Naive thymus-derived CD8-positive, alpha-beta T cell (primary cell): ENCODE data around the gene GARIN1A. TPM values are rescaled to one million over a fixed set of nuclear protein-coding genes. Genes with fewer than 3 reads are reported as not detected.
"Not testable (repeated sequence)": the region's sequence is repeated elsewhere in the genome, so short reads cannot be mapped to it uniquely, and the experiment has no call there.

ENCODE experiments used
- ATAC-seq, 2 donors: fragments of 150-1000 bp; cut with Tn5 transposase in 1 of 2; sonication (Bioruptor Pico), chemical (Tn5 transposase) in 1 of 2; 1 replicate in 1 of 2; 2 replicates in 1 of 2; pipeline ENCODE4 v1.10.0; 2021; ENCODE audit warnings: mild to moderate bottlenecking in 2 of 2, moderate library complexity in 2 of 2
- POLR2A ChIA-PET: fragments of 350-600 bp; sonication (Branson Sonifier 250); formaldehyde crosslinking; loops from one replicate; lab custom pipeline; 2021; ENCODE audit warnings: antibody characterized with exemption; lab: Charles Lee
- DNase-seq, 10 donors: peaks; one replicate each; pipeline versions ENCODE4 v3.0.0 to v3.0.0-alpha.2; 2020 to 2022
- H3K27ac Mint-ChIP-seq, 10 donors: one replicate each; pipeline ENCODE4 v1.8.0; 2020 to 2022; ENCODE audit warnings: mild to moderate bottlenecking in 10 of 10, mixed read lengths in 10 of 10, moderate library complexity in 4 of 10, inconsistent platforms in 1 of 10
- H3K27me3 Mint-ChIP-seq, 5 donors: one replicate each; pipeline ENCODE4 v1.8.0; 2021 to 2022; ENCODE audit warnings: mixed read lengths in 5 of 5
- H3K36me3 Mint-ChIP-seq, 3 donors: one replicate each; pipeline ENCODE4 v1.8.0; 2020 to 2022; ENCODE audit warnings: mixed read lengths in 3 of 3, mild to moderate bottlenecking in 2 of 3, inconsistent platforms in 1 of 3
- H3K4me1 Mint-ChIP-seq, 4 donors: one replicate each; pipeline ENCODE4 v1.8.0; 2021 to 2022; ENCODE audit warnings: mixed read lengths in 4 of 4
- H3K4me3 Mint-ChIP-seq, 10 donors: one replicate each; pipeline ENCODE4 v1.8.0; 2020 to 2022; ENCODE audit warnings: mild to moderate bottlenecking in 10 of 10, mixed read lengths in 10 of 10, moderate library complexity in 6 of 10, inconsistent platforms in 1 of 10
- H3K9me3 Mint-ChIP-seq, 9 donors: one replicate each; pipeline ENCODE4 v1.8.0; 2020 to 2022; ENCODE audit warnings: mixed read lengths in 9 of 9, mild to moderate bottlenecking in 3 of 9, inconsistent platforms in 1 of 9, moderate library complexity in 1 of 9
- polyA plus RNA-seq, 3 donors: library from polyadenylated mRNA; unstranded; fragments of 300-500 nt; fragmentation: Illumina TruSeq; gene quantifications; one replicate each; pipeline ENCODE4 v1.2.3, GENCODE V29; 2021
- total RNA-seq, 8 experiments: library from RNA in 2 of 8; stranded (reverse) in 2 of 8; gene quantifications; one replicate each; pipeline ENCODE4 v1.2.3 and lab custom pipeline; 2021 to 2026

GARIN1A gene
- total RNA-seq (1 to 10 TPM; 2.9 to 3.6 TPM), polyA plus RNA-seq (under 1 TPM in 2 of 3 donors, not detected in 1; 0.02 to 0.09 TPM), total RNA-seq (lab: John Stamatoyannopoulos, UW) (0.98 to 3.4 (median 2.1) reads per million in 6 experiments)

GRCh38 chr7:128671992-128672391, at the start of gene GARIN1A:
Gene GARIN1A (plus strand): TSS chr7:128672292. CDS start chr7:128672398, 106 bp downstream.
- DNase-seq = no peak
- Mint-ChIP-seq H3K36me3 (no peaks in the 10 kb centered on the region), H3K4me1 (peaks cover 0 to 11% (median 8%) of the 10 kb centered on the region in 4 donors), H3K9me3 (no peaks in the 10 kb centered on the region), H3K4me3 (no peak within 1 kb of the TSS), H3K27ac (peak within 1 kb of the TSS in 1 of 10 donors; percentile 63), H3K27me3 (peaks cover 0 to 11% (median 6%) of the 10 kb centered on the region in 5 donors)
- ATAC-seq = no peak
- POLR2A ChIA-PET = no interaction called here

- not testable (repeated sequence) for ATAC-seq, H3K27ac Mint-ChIP-seq, H3K4me3 Mint-ChIP-seq, H3K27me3 Mint-ChIP-seq, H3K4me1 Mint-ChIP-seq, H3K9me3 Mint-ChIP-seq, DNase-seq
- POLR2A ChIA-PET = interaction anchor here (0.7 kb wide), 1 partner anchor 518 kb away, joined by 6 read pairs; no protein-coding TSS in a partner anchor
- H3K36me3 Mint-ChIP-seq = peaks cover 0 to 83% (median 24%) of the 10 kb centered on the region in 3 donors
Observed at GRCh38 chr7:128627124-128627523, 45.0 kb upstream of the GARIN1A start.

- peak overlapping the region in 3 of 10 donors; percentile 7 to 78 (median 56) for H3K27ac Mint-ChIP-seq
- H3K4me3 Mint-ChIP-seq, POLR2A ChIA-PET, H3K9me3 Mint-ChIP-seq, ATAC-seq, H3K4me1 Mint-ChIP-seq, DNase-seq, H3K27me3 Mint-ChIP-seq: not testable (repeated sequence)
- H3K36me3 Mint-ChIP-seq = peaks cover 0 to 78% (median 18%) of the 10 kb centered on the region in 3 donors
Observed at GRCh38 chr7:128633915-128634314, 38.2 kb upstream of the GARIN1A start.

GRCh38 chr7:128645206-128645605, 26.9 kb upstream of the GARIN1A start:
- H3K9me3 Mint-ChIP-seq, POLR2A ChIA-PET, DNase-seq, H3K4me3 Mint-ChIP-seq, H3K27me3 Mint-ChIP-seq, H3K4me1 Mint-ChIP-seq, ATAC-seq: not testable (repeated sequence)
- Mint-ChIP-seq H3K36me3 (peaks cover 0 to 56% (median 3%) of the 10 kb centered on the region in 3 donors), H3K27ac (peak overlapping the region in 1 of 10 donors; percentile 59)

- H3K27ac Mint-ChIP-seq = peak overlapping the region in 3 of 10 donors; percentile 19 to 68 (median 29)
- H3K36me3 Mint-ChIP-seq = peaks cover 0 to 59% (median 3%) of the 10 kb centered on the region in 3 donors
- H3K4me1 Mint-ChIP-seq, H3K27me3 Mint-ChIP-seq, DNase-seq, POLR2A ChIA-PET, H3K9me3 Mint-ChIP-seq, ATAC-seq, H3K4me3 Mint-ChIP-seq: not testable (repeated sequence)
Observed at GRCh38 chr7:128645844-128646243, 26.2 kb upstream of the GARIN1A start.

- H3K27ac Mint-ChIP-seq, H3K27me3 Mint-ChIP-seq, POLR2A ChIA-PET, ATAC-seq, H3K9me3 Mint-ChIP-seq, DNase-seq, H3K4me3 Mint-ChIP-seq, H3K4me1 Mint-ChIP-seq: not testable (repeated sequence)
- peaks cover 0 to 62% (median 3%) of the 10 kb centered on the region in 3 donors for H3K36me3 Mint-ChIP-seq
Observed at GRCh38 chr7:128646877-128647276, 25.2 kb upstream of the GARIN1A start.

GRCh38 chr7:128651096-128651495, 21.0 kb upstream of the GARIN1A start:
- POLR2A ChIA-PET, H3K4me1 Mint-ChIP-seq, H3K4me3 Mint-ChIP-seq, H3K27me3 Mint-ChIP-seq, H3K27ac Mint-ChIP-seq, H3K9me3 Mint-ChIP-seq, ATAC-seq, DNase-seq: not testable (repeated sequence)
- H3K36me3 Mint-ChIP-seq = peaks cover 0 to 44% (median 0%) of the 10 kb centered on the region in 3 donors

GRCh38 chr7:128652606-128653005, 19.5 kb upstream of the GARIN1A start:
- H3K9me3 Mint-ChIP-seq, POLR2A ChIA-PET, DNase-seq, H3K4me3 Mint-ChIP-seq, ATAC-seq, H3K27ac Mint-ChIP-seq, H3K27me3 Mint-ChIP-seq, H3K4me1 Mint-ChIP-seq: not testable (repeated sequence)
- H3K36me3 Mint-ChIP-seq = peaks cover 0 to 37% (median 0%) of the 10 kb centered on the region in 3 donors

GRCh38 chr7:128653197-128653596, 18.9 kb upstream of the GARIN1A start:
- DNase-seq, H3K27ac Mint-ChIP-seq, H3K9me3 Mint-ChIP-seq, POLR2A ChIA-PET, H3K4me3 Mint-ChIP-seq, ATAC-seq, H3K27me3 Mint-ChIP-seq, H3K4me1 Mint-ChIP-seq: not testable (repeated sequence)
- peaks cover 0 to 37% (median 0%) of the 10 kb centered on the region in 3 donors for H3K36me3 Mint-ChIP-seq

GRCh38 chr7:128654080-128654479, 18.0 kb upstream of the GARIN1A start:
- POLR2A ChIA-PET, DNase-seq, H3K4me1 Mint-ChIP-seq: not testable (repeated sequence)

GRCh38 chr7:128654501-128654900, 17.6 kb upstream of the GARIN1A start:
- H3K27ac Mint-ChIP-seq, DNase-seq, ATAC-seq, H3K9me3 Mint-ChIP-seq, POLR2A ChIA-PET, H3K4me3 Mint-ChIP-seq, H3K4me1 Mint-ChIP-seq, H3K27me3 Mint-ChIP-seq: not testable (repeated sequence)
- H3K36me3 Mint-ChIP-seq = peaks cover 0 to 33% (median 0%) of the 10 kb centered on the region in 3 donors

More at GRCh38 chr7:128654080-128654479, 18.0 kb upstream of the GARIN1A start:
- peaks cover 0 to 33% (median 0%) of the 10 kb centered on the region in 3 donors for H3K36me3 Mint-ChIP-seq
- H3K9me3 Mint-ChIP-seq, H3K27ac Mint-ChIP-seq, H3K4me3 Mint-ChIP-seq, H3K27me3 Mint-ChIP-seq, ATAC-seq: not testable (repeated sequence)

GRCh38 chr7:128658428-128658827, 13.7 kb upstream of the GARIN1A start:
- H3K4me1 Mint-ChIP-seq, DNase-seq, POLR2A ChIA-PET, H3K27me3 Mint-ChIP-seq, ATAC-seq: not testable (repeated sequence)
- Mint-ChIP-seq H3K9me3 (peaks cover 0 to 34% (median 10%) of the 10 kb centered on the region in 9 donors), H3K4me3 (peak overlapping the region in 1 of 10 donors; percentile 60), H3K27ac (peak overlapping the region in 2 of 10 donors; percentile 55 to 71), H3K36me3 (peaks cover 9 to 15% (median 12%) of the 10 kb centered on the region in 3 donors)

- ATAC-seq (no peak), DNase-seq (no peak)
- Mint-ChIP-seq H3K27me3 (no peaks in the 10 kb centered on the region), H3K4me3 (no peak overlapping the region), H3K27ac (no peak overlapping the region), H3K4me1 (no peaks in the 10 kb centered on the region), H3K9me3 (peaks cover 0 to 35% (median 10%) of the 10 kb centered on the region in 9 donors), H3K36me3 (peaks cover 7 to 12% (median 9%) of the 10 kb centered on the region in 3 donors)
- POLR2A ChIA-PET = no interaction called here
Observed at GRCh38 chr7:128660596-128660995, 11.5 kb upstream of the GARIN1A start.
